Trophoblast cell (in vitro differentiated cells and primary cell): ENCODE measurements around the gene ZBTB42.

Experiments
- DNase-seq, 2 donors: peaks; one replicate each; pipeline ENCODE4 v3.0.0-alpha.2; 2016
- H2AFZ ChIP-seq: 2 replicates; pipeline ENCODE4 v1.6.1; 2013; ENCODE audit warnings: low read length, moderate library complexity, mild to moderate bottlenecking; ENCODE audit not compliant: insufficient read depth, poor library complexity
- H2AK5ac ChIP-seq: 2 replicates; pipeline ENCODE4 v1.6.1; 2013; ENCODE audit warnings: mild to moderate bottlenecking, low read length
- H2BK120ac ChIP-seq: 2 replicates; pipeline ENCODE4 v1.6.1; 2013; ENCODE audit warnings: low read length, mild to moderate bottlenecking, moderate library complexity; ENCODE audit not compliant: insufficient read depth, poor library complexity
- H2BK12ac ChIP-seq: 2 replicates; pipeline ENCODE4 v1.6.1; 2013; ENCODE audit warnings: mild to moderate bottlenecking, low read length, moderate library complexity
- H2BK5ac ChIP-seq: 2 replicates; pipeline ENCODE4 v1.6.1; 2013; ENCODE audit warnings: low read length, low read depth, moderate library complexity, mild to moderate bottlenecking; ENCODE audit not compliant: poor library complexity
- H3K14ac ChIP-seq: 2 replicates; pipeline ENCODE4 v1.6.1; 2013; ENCODE audit warnings: mild to moderate bottlenecking, low read length
- H3K18ac ChIP-seq: 2 replicates; pipeline ENCODE4 v1.6.1; 2013; ENCODE audit warnings: mild to moderate bottlenecking, low read length
- H3K23ac ChIP-seq: 2 replicates; pipeline ENCODE4 v1.6.1; 2013; ENCODE audit warnings: low read length
- H3K27ac ChIP-seq: 2 replicates; pipeline ENCODE4 v1.5.1; 2013; ENCODE audit warnings: low read depth, mild to moderate bottlenecking, inconsistent platforms, low read length, moderate library complexity
- H3K27me3 ChIP-seq: 2 replicates; pipeline ENCODE4 v1.6.1; 2013; ENCODE audit warnings: inconsistent platforms, mild to moderate bottlenecking, low read length, moderate library complexity; ENCODE audit not compliant: insufficient read depth
- H3K36me3 ChIP-seq, 2 experiments: 1 replicate in 1 of 2; 2 replicates in 1 of 2; pipeline ENCODE4 v1.6.1; 2013; ENCODE audit warnings: low read length in 2 of 2, mild to moderate bottlenecking in 2 of 2, moderate library complexity in 1 of 2; ENCODE audit not compliant: insufficient read depth in 2 of 2, control insufficient read depth in 1 of 2
- H3K4ac ChIP-seq: 2 replicates; pipeline ENCODE4 v1.6.1; 2013; ENCODE audit warnings: low read depth, mild to moderate bottlenecking, low read length, moderate library complexity
- H3K4me1 ChIP-seq, 2 experiments: 1 replicate in 1 of 2; 2 replicates in 1 of 2; pipeline ENCODE4 v1.6.1; 2013; ENCODE audit warnings: low read length in 2 of 2, mild to moderate bottlenecking in 2 of 2, moderate library complexity in 1 of 2; ENCODE audit not compliant: insufficient read depth in 2 of 2, control insufficient read depth in 1 of 2
- H3K4me2 ChIP-seq: 2 replicates; pipeline ENCODE4 v1.6.1; 2013; ENCODE audit warnings: inconsistent platforms, mild to moderate bottlenecking, low read length, moderate library complexity
- H3K4me3 ChIP-seq: 2 replicates; pipeline ENCODE4 v1.5.1; 2013; ENCODE audit warnings: mild to moderate bottlenecking, low read depth, low read length, inconsistent platforms
- H3K79me1 ChIP-seq: one replicate; pipeline ENCODE4 v1.6.1; 2013; ENCODE audit warnings: low read length
- H3K79me2 ChIP-seq: 2 replicates; pipeline ENCODE4 v1.6.1; 2013; ENCODE audit warnings: low read length, mild to moderate bottlenecking; ENCODE audit not compliant: control insufficient read depth, insufficient read depth, poor library complexity
- H3K9ac ChIP-seq: 2 replicates; pipeline ENCODE4 v1.6.1; 2013; ENCODE audit warnings: mild to moderate bottlenecking, low read length
- H3K9me3 ChIP-seq: 2 replicates; pipeline ENCODE4 v1.6.1; 2013; ENCODE audit warnings: low read depth, mild to moderate bottlenecking, control low read depth, inconsistent platforms, low read length; ENCODE audit not compliant: insufficient read depth
- H4K12ac ChIP-seq: 2 replicates; pipeline ENCODE4 v1.6.1; 2013; ENCODE audit warnings: low read depth, mild to moderate bottlenecking, low read length, moderate library complexity
- H4K8ac ChIP-seq: 2 replicates; pipeline ENCODE4 v1.6.1; 2013; ENCODE audit warnings: low read depth, mild to moderate bottlenecking, low read length, moderate library complexity
- H4K91ac ChIP-seq: one replicate; pipeline ENCODE4 v1.6.1; 2013; ENCODE audit warnings: low read depth, mild to moderate bottlenecking, low read length, moderate library complexity
- WGBS: extraction: QIAGEN DNeasy Blood & Tissue Kit; methylation state at CpG from one replicate; pipeline ENCODE4 v1.1.7; 2013; ENCODE audit warnings: missing lambda C conversion rate; ENCODE audit not compliant: insufficient read length, insufficient coverage; ENCODE audit errors: extremely low coverage; 5-methylcytosine and 5-hydroxymethylcytosine counted together

The ZBTB42 gene

DNA sequence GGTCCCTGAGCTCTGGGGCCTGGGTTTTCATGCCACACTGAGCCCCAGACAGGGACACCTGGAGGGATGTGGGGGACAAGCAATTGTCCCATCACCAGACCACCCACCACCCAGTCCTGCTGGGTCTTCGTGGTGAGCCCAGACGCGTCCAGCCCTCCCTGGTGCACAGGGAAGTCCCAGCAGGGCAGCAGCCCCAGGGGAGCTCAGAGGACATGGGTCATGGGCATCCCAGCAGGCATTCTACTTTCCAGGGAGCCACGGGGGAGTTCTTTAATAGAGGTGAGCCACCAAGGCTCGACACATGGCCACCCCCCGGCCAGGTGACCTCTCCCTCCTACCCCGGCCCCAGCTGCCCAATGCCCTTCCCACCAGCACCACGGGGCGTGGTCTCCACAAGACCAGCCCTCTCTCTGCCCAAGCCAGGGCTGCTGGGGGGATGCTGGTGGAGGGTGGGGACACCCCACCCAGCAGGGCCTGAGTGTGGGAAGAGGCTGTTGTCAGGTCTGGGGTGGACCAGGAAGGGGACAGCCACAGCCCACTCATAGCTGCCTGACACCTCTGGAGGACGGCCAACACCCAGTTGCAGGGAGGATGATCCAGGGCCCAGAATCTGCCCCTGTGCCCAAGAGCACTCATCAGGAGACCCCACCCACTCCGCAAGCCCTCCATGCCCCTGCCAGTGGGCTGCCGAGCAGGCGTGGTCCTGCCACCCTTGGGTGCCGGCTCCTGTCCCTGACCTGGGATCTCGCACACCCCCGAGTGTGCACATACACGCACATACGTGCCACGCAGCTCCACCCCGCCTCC is 19.4 kb upstream of the ZBTB42 start:
- no peak overlapping the region for H3K18ac ChIP-seq
- no peak overlapping the region for H2BK120ac ChIP-seq
- H3K79me2 ChIP-seq, result no peaks in the 10 kb centered on the region
- peaks cover 6% of the 10 kb centered on the region for H3K9me3 ChIP-seq
- H3K23ac ChIP-seq, result no peak overlapping the region
- no peak for DNase-seq
- H4K8ac ChIP-seq, result no peak overlapping the region
- H4K12ac ChIP-seq, result no peak overlapping the region
- H2AFZ ChIP-seq, result no peak overlapping the region
- no peaks in the 10 kb centered on the region for H3K79me1 ChIP-seq
- no peak overlapping the region for H2AK5ac ChIP-seq
- no peaks in the 10 kb centered on the region for H3K4me1 ChIP-seq
- H3K4me2 ChIP-seq, result no peak overlapping the region
- no peaks in the 10 kb centered on the region for H3K27me3 ChIP-seq
- no peak overlapping the region for H3K9ac ChIP-seq
- H3K4me3 ChIP-seq, result no peak overlapping the region
- no peak overlapping the region for H2BK12ac ChIP-seq
- H3K4ac ChIP-seq, result no peak overlapping the region
- no CpG with 5 or more reads among the region's 20 CpGs for WGBS
- H4K91ac ChIP-seq, result no peak overlapping the region
- H2BK5ac ChIP-seq, result no peak overlapping the region
- peaks cover 83 to 85% of the 10 kb centered on the region in 2 experiments for H3K36me3 ChIP-seq
- H3K27ac ChIP-seq, result no peak overlapping the region
- H3K14ac ChIP-seq, result no peak overlapping the region

- no peak overlapping the region for H3K4me2 ChIP-seq
- no peak overlapping the region for H3K27ac ChIP-seq
- no peak overlapping the region for H3K23ac ChIP-seq
- H4K8ac ChIP-seq, result no peak overlapping the region
- no peaks in the 10 kb centered on the region for H3K79me1 ChIP-seq
- H2AK5ac ChIP-seq, result no peak overlapping the region
- DNase-seq, result no peak
- H3K9me3 ChIP-seq, result peaks cover 4% of the 10 kb centered on the region
- H3K14ac ChIP-seq, result no peak overlapping the region
- no peak overlapping the region for H3K18ac ChIP-seq
- WGBS, result no CpG with 5 or more reads among the region's 28 CpGs
- peaks cover 83 to 85% of the 10 kb centered on the region in 2 experiments for H3K36me3 ChIP-seq
- no peaks in the 10 kb centered on the region for H3K4me1 ChIP-seq
- no peaks in the 10 kb centered on the region for H3K79me2 ChIP-seq
- H2BK5ac ChIP-seq, result no peak overlapping the region
- no peak overlapping the region for H3K9ac ChIP-seq
- no peak overlapping the region for H2AFZ ChIP-seq
- H3K27me3 ChIP-seq, result no peaks in the 10 kb centered on the region
- no peak overlapping the region for H4K12ac ChIP-seq
- no peak overlapping the region for H3K4me3 ChIP-seq
- no peak overlapping the region for H2BK12ac ChIP-seq
- no peak overlapping the region for H3K4ac ChIP-seq
- no peak overlapping the region for H4K91ac ChIP-seq
- H2BK120ac ChIP-seq, result no peak overlapping the region
These were observed 18.7 kb upstream of the ZBTB42 start for GRCh38 chr14:104782086-104782807.

DNA sequence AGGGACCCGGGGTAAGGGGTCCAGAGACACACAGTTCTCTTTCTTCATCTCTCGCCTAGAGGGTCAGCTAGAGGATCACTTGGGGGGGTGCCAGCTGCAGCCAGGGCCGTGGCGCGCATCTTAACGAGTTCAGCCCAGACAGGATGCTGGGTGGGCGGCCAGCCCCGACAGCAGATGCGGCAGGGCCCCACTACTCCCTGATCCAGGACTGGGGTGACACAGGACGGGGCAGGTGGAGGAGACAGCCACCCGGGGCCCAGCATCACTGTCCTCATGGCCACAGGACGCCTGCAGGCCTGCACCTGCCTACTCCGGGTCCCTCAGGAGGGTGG is 18.1 kb upstream of the ZBTB42 start:
- Histone ChIP-seq H3K9me3 (peaks cover 3% of the 10 kb centered on the region), H2BK120ac (no peak overlapping the region), H4K91ac (no peak overlapping the region), H2BK12ac (no peak overlapping the region), H3K79me2 (no peaks in the 10 kb centered on the region), H2AFZ (no peak overlapping the region), H3K23ac (no peak overlapping the region), H3K4ac (no peak overlapping the region), H4K12ac (no peak overlapping the region), H2AK5ac (no peak overlapping the region), H3K36me3 (peaks cover 83 to 86% of the 10 kb centered on the region in 2 experiments), H3K4me1 (no peaks in the 10 kb centered on the region), H2BK5ac (no peak overlapping the region), H3K14ac (no peak overlapping the region), H3K27ac (no peak overlapping the region), H3K4me3 (no peak overlapping the region), H3K18ac (no peak overlapping the region), H3K27me3 (no peaks in the 10 kb centered on the region), H4K8ac (no peak overlapping the region), H3K79me1 (no peaks in the 10 kb centered on the region), H3K4me2 (no peak overlapping the region), H3K9ac (no peak overlapping the region)
- no CpG with 5 or more reads among the region's 13 CpGs for WGBS
- DNase-seq, result no peak

GRCh38 chr14:104783484-104784217 is 17.2 kb upstream of the ZBTB42 start:
- Histone ChIP-seq H3K9ac (no peak overlapping the region), H3K27ac (no peak overlapping the region), H2AFZ (no peak overlapping the region), H3K23ac (no peak overlapping the region), H3K79me2 (no peaks in the 10 kb centered on the region), H3K27me3 (no peaks in the 10 kb centered on the region), H3K79me1 (no peaks in the 10 kb centered on the region), H2BK12ac (no peak overlapping the region), H3K4ac (no peak overlapping the region), H3K14ac (no peak overlapping the region), H3K18ac (no peak overlapping the region), H2BK5ac (no peak overlapping the region), H4K12ac (no peak overlapping the region), H4K8ac (no peak overlapping the region), H3K4me2 (no peak overlapping the region), H3K36me3 (peaks cover 83 to 89% of the 10 kb centered on the region in 2 experiments), H4K91ac (no peak overlapping the region), H3K9me3 (peaks cover 3% of the 10 kb centered on the region), H3K4me1 (no peaks in the 10 kb centered on the region), H3K4me3 (no peak overlapping the region), H2BK120ac (no peak overlapping the region), H2AK5ac (no peak overlapping the region)
- no CpG with 5 or more reads among the region's 16 CpGs for WGBS
- DNase-seq, result no peak
